ENCODE measurements around the gene ZNF337.

GRCh38 chr20:25668446-25668845, 28.2 kb downstream of the ZNF337 start:
- TF ChIP-seq CTCF (IDR thresholded peaks at IDR 0.05) (no peak), POLR2A (IDR thresholded peaks at IDR 0.05) (no peak)
